Gastrocnemius medialis (tissue), 4 donors: ENCODE data around the gene POGLUT2. TPM values are rescaled to one million over a fixed set of nuclear protein-coding genes. Genes with fewer than 3 reads are reported as not detected.

ENCODE experiments used
- total RNA-seq, 4 donors: library from RNA; depleted of rRNA; stranded (reverse); fragments of >200 nt; gene quantifications; one replicate each; pipeline versions ENCODE4 v1.1.0 to v1.2.3, GENCODE V29; 2016

POGLUT2 gene
- total RNA-seq, 4 donors from 2014 or later: 0.51 to 0.94 (median 0.80) TPM

Other genes starting within 250 kb of the POGLUT2 start
- gene TPP2, start 202.0 kb downstream of the POGLUT2 start, total RNA-seq: 10 to 100 TPM; 38.2 to 78.2 (median 68.1) TPM
- 1 to 10 TPM in 1 of 4 donors, not detected in 3; 2.2 TPM for gene METTL21C, start 103.9 kb downstream of the POGLUT2 start, total RNA-seq
- gene TEX30, start 25.2 kb downstream of the POGLUT2 start, total RNA-seq: 10 to 100 TPM in 2 of 4 donors, 1 to 10 TPM in 2; 3.5 to 11.6 (median 10.2) TPM
- gene BIVM, start 143 bp upstream of the POGLUT2 start, total RNA-seq: 10 to 100 TPM; 14.2 to 25.1 (median 21.1) TPM
- gene ERCC5, start 47.1 kb upstream of the POGLUT2 start, total RNA-seq: 10 to 100 TPM; 43.5 to 77.7 (median 46.8) TPM